HG03521 (cell line): ENCODE results near the gene SLCO2B1.

ENCODE experiments used
- ATAC-seq: cut with Tn5 transposase; IDR thresholded peaks from one replicate; pipeline ENCODE4 v1.9.1; 2021; ENCODE audit warnings: mild to moderate bottlenecking, moderate library complexity; ENCODE audit not compliant: unreplicated experiment

Gene SLCO2B1

DNA sequence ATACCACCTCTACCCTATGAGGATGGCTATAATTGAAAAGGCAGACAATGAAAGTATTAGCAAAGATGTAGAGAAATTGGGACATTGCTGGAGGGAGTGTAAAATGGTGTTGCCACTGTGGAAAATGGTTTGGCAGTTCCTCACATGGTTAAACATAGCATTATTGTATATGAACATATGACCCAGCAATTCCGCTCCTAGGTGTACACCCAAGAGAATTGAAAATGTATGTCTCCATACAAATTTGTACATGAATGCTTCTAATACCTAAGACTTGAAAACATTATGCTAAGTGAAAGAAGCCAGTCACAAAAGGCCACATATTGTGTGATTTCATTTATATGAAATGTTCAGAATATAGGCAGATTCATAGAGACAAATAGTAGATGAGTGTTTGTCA, 10.0 kb downstream of the SLCO2B1 start:
- no peak for ATAC-seq

DNA sequence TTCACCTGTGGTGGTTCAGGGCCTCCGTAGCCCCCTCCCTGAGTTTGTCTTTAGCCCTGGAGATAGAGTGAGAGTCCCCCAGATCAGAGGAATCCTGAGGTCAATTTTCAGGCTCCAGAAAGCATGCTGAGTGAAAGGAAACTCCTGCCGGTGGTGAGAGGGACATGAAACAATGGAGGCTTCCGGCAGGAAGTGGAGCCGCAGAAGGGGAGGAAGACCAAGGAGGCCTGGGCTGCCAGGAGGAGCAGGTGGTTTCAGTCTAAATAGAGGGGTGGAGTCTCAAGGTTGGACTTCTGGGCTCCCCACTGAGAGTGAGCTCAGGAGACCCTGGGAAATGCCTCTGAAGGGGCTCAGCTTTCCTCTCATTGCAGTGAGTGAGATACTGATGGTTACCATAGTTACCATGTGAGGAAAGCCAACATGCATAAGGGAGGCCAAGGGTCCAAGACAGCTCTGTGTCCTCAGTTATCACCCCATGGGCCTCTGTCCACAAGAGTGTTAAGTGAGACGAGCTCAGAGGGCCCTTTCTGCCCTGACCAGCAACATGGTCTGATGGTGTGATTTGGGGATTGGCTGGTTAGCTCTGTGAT, 10.7 kb downstream of the SLCO2B1 start:
- no peak for ATAC-seq

DNA sequence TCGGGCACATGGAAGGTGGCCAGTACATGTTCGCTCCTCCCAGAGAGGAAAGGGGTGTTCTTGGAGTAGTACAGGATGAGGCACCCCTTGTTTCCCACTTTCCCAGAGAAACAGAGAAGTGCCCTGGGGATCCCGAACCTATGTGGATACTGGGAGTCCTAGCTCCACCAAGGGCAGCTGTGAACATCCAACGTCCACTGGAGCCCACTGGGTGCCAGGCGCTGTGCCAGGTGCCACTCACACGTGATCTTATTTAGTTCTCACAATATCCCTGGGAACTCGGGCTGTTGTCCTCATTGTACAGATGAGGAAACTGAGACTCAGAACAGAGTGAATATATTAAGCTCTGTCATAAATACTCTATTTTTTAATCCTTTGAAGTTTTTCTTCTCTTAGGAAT, 12.0 kb downstream of the SLCO2B1 start:
- ATAC-seq = no peak

DNA sequence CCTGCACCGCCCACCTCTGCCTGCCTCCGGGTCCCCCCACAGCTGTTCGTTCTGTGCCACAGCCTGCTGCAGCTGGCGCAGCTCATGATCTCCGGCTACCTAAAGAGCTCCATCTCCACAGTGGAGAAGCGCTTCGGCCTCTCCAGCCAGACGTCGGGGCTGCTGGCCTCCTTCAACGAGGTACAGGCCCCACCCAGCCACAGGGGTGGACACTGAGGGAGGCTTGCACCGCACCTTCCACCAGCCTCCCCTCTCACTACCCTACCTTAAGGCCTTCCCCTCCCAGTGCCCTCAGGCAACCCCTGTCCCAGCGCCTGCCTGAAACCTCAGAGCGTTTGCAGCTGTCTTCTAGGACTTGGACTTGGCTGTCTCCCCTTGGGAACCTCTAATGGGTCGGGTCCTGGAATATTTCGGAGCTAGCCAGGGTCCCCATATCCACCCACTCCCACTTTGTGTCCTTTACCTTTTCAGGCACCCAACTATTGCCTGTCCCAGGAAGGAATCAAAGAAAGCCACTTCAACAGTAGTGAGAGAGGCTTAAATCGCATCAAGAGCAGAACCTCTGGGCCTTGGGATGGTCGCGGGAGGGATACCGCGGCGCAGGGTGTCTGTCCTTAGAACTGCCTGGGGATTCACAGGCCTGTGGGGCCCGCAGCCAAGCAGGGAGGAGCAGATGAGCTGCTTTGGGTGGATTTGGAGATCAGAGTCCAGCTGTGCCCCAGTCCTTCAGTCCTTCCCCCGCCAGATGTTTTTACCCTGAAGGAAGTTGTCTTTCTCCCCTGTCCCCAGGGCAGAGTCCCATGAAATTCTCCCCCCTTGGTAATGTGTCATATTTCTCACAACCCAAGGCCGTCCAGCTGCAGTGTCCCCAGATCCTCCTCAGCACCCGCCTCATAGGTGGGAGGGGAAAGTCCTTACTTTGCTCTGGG, 13.3 kb downstream of the SLCO2B1 start:
- ATAC-seq = no peak

DNA sequence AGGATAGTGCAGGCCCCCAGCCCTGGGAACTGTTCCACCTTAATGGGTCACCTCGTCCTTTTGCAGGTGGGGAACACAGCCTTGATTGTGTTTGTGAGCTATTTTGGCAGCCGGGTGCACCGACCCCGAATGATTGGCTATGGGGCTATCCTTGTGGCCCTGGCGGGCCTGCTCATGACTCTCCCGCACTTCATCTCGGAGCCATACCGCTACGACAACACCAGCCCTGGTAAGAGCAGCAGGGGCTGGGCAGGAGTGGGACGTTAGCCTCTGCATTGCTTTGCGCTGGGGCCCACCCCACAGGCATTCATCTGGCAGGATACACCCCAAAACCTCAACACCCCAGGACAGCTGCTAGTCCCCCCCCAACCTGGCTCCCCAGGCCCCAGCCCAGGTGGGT, 14.8 kb downstream of the SLCO2B1 start:
- ATAC-seq = no peak

DNA sequence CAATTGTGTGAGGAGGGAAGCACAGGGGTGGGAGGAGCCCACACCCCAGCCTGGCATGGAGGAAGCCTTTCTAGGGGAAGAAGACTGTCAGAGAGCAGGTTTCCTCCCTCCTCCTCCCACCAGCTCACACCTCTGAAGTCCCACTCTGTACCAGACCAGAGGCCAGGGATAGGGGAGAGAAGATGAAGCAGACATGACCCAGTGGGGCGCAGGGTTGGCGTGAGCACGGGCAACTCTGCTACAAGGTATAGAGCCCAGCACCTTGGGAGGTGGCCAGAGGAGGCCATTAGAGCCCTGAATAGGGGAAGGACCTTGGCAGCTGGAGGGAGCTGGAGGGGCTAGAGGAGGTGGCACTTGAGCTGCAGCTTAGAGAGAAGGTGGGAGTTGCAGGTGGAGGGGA, 15.9 kb downstream of the SLCO2B1 start:
- no peak for ATAC-seq

DNA sequence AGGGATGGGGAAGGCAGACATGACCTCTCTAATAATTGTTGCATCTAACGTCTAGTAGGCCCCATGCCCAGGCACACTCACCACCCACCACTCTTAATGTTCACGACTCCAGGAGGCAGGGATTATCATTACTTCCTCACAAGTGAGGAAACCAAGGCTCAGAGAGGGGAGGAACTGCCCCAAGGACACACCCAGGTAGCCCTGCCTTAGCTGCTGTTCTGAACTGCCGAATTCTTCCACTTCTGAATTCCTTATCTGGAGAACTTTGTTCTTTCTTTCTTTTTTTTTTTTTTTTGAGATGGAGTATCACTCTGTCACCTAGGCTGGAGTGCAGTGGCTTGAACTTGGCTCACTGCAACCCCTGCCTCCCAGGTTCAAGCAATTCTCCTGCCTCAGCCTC, 16.7 kb downstream of the SLCO2B1 start:
- no peak for ATAC-seq

DNA sequence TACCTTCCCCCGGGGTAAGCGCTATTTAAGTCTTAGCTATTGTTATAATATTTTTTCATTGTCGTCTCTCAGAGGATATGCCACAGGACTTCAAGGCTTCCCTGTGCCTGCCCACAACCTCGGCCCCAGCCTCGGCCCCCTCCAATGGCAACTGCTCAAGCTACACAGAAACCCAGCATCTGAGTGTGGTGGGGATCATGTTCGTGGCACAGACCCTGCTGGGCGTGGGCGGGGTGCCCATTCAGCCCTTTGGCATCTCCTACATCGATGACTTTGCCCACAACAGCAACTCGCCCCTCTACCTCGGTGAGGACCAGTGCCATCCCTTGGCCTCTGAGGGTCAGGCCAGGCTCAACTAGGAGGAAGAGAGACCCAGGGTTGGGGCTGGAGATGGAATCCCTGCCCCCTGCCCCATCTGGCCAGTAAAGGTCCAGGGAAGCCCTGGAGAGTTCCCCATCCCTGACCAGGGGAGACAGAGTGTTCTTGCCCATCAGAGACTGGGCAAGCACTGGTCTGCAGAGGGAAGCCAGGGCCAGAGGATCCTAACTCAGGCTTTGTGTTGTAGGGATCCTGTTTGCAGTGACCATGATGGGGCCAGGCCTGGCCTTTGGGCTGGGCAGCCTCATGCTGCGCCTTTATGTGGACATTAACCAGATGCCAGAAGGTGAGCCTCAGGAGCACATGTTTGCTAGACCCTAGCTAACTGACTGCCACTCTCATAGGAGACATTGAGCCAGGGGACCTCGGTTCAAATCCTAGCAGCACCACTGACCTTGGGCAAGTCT, 18.4 kb downstream of the SLCO2B1 start:
- ATAC-seq = no peak

DNA sequence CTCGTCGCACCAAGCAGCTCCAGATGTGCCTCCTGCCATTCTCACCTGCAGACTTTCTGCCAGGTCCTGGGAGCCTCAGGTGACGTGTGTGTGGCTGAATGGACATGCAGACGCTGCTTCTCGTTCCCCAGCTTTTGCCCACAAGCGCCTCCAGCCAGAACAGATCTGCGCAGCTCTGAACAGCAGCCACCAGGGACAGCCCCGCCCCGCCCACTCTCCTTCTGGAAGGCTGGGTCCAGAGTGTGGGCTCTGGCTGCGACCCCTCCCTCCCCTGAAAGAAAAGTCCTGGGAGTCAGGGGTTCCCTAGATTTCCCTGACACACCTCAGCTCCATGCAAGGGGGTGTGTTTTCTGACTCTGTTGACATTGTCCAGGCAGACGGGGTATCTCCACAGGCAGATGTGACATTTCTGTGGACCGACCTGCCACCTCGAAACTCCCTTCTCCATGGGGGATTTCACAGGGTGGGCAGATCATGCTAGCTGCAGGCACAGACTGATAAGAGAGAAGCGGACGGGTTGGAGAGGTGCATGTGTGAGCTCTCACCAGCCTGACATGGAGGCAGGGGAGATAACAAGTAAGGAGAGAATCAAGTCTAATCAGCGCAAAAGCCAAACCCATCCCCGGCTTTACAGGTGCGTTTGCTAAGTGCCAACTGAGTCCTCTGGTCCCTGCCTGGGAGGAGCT, 19.8 kb downstream of the SLCO2B1 start:
- ATAC-seq = no peak

DNA sequence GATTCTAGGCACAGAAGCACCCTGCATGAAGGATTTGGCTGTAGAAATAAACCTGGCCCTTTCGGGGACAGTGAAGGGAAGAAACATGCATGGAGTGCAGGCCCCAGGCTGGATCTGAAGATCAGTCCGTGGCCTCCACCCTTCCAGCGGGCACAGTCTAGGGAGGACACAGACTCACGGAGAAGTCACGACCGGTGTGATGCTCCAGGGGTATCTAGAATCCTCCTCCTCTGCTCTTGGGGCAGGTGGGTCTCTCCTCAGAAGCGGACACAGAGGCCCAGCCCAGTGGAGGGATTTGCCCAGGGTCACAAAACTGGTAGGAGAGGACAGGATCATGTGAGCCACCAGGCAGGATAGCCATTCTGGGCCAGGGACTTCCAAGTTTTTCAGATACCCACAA, 22.4 kb downstream of the SLCO2B1 start:
- ATAC-seq = no peak

DNA sequence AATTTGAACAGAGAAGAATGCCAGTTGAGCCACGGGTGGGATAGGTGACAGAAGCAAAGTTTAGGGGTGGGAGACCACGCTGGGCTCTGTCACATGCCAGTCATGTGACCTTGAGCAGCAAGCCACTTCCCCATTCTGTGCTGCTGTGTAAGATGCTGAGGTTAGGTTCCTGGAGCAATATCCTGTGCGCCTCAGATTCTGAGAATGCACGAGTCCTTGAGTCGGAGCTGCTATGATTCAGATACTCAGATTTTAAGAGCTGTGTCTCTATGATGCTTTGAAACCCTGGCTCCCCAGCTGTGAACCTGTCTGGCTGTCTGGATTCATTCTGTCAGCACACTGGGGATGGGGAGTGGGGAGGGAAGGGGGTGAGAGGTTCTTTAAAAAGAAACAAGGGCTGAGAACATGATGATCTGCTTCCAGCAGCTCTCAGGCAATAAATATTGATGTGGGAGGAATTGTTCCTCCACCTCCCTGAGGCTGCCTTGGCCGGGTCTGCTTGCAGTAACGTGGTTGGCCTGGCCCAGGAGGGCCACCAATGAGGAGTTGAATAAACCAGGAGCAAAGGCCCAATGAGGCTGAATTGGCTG, 24.0 kb downstream of the SLCO2B1 start:
- no peak for ATAC-seq

DNA sequence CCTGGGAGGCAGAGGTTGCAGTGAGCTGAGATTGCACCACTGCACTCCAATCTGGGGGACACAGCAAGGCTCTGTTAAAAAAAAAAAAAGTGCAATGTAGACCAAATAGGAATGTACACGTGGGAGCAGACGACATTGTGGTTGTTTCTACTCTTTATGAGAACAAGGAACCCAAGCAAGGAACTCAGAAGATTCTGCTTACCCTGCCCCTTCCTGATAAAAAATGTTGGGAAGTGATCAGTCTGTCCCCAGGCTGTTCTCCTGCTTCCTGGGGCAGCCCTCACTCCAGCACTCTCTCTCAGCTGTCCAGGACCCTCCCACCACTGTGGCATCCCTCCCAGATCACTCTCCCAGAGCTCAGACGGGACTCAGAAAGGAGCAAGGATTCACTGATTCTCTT, 31.8 kb downstream of the SLCO2B1 start:
- no peak for ATAC-seq

DNA sequence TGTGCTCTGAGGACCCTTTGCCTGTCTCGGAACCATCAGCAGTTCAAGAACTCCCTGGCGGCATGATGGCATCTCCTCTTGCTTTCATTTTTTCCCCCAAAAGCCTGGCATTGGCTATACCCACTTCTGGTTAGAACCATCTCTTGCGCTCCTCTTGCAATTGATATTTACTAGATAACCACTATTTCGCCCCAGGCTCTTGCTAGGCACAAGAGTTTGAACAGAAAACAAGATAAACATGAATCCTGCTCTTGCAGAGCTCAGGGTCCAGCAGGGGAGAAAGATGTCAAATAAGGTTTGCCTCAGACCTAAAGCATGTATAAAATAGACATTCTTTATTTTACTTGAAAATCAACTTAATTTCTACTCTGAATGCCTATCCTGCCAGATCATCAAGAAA, 33.1 kb downstream of the SLCO2B1 start:
- ATAC-seq = no peak

DNA sequence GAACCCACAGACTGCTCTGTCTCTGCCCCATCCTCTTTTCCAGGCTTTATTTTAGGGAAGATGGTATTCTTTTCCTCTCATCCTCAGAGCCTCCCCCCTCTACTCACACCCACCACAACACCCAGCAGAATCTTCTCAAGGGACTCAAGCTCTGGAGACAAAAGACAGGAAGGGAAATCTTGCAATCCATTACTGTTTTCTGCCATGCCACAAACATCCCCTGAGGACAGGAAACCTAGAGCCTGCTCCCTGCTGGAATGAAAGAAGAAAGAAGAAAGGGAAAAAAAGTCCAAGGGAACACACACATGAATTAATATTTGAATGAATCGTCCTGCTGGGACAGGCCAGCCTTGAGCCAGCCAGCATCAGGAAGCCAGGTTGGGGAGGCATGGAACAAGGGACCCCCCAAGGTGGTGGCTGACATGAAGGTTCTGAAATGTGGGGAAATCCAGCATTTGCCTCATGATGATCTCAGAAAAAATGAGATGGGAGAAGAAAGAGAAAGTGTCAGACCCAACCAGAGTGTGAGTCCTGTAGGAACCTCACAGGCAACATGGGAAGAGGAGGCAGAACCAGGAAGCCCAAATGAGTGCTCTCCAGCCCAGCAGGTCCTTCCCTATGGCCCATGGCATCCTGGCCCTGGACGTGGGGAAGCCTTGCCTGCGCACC, 34.0 kb downstream of the SLCO2B1 start:
- no peak for ATAC-seq

DNA sequence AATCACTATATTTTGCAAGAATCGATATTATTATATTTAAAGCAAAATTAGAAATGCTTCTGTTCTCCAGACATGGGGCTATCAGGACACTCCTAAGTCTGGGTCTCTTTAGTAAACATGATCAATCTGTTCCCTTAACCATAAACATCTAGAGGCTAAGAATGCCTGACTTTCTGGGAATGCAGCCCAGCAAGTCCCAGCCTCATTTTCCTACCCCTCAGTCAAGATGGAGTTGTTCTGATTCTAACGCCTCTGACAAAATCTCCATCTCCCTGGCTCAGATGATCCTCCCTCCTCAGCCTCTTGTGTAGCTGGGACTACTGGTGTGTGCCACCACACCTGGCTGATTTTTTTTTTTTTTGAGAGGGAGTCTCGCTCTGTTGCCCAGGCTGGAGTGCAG, 35.0 kb downstream of the SLCO2B1 start:
- ATAC-seq = no peak

DNA sequence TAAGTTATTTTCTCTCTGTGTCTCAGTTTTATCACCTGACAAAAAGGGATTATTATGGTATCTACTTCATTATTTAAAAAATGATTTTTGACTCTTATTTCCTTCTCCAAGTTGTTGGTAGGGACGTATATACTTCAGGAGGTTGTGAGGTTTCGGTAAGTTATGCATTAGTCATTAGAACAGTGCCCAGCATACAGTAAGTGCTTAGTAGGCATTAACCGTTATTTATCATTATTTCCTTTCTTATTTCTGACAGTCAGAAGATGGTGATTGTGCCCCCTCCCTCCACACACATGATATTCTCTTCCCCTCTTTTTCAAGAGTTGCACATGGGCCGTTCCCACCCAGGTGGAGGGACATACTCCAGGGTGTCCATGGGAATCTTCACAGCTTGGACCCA, 36.1 kb downstream of the SLCO2B1 start:
- ATAC-seq = no peak

DNA sequence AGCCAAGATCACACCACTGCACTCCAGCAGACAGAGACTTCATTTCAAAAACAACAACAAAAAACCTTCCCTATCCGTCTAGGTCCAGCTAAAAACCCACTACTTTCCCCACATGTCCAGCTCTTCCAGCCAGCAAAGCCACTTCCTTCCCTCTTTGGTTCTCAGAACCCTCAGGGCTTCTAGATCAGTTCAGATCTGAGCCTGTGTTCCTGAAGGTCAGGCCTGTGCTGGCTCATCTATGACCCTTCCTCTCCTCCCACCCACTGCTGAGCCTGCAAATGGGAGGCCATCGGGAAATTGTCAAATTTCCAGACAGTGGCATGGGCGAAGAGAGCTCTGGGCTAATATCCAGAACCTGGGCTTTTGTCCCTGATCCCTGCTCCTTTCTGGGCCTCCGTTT, 37.8 kb downstream of the SLCO2B1 start:
- ATAC-seq = no peak

DNA sequence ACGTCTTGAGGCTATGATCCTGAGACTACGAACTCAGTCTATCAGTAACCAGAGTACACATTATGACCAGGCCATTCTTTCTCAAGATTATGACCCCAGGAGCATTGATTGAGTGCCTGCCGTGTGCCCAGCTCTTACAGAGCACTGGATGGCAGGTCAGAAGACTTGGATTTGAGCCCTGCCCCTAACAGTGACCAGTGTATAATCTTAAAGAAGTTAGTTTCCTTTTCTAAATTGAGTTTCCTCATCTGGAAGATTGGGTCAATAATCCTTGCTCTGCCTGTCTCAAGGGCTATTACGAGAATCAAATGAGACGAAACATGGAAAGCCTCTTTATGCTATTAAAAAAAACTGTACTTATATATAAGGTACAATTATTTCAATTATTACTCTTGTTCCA, 38.2 kb downstream of the SLCO2B1 start:
- no peak for ATAC-seq

DNA sequence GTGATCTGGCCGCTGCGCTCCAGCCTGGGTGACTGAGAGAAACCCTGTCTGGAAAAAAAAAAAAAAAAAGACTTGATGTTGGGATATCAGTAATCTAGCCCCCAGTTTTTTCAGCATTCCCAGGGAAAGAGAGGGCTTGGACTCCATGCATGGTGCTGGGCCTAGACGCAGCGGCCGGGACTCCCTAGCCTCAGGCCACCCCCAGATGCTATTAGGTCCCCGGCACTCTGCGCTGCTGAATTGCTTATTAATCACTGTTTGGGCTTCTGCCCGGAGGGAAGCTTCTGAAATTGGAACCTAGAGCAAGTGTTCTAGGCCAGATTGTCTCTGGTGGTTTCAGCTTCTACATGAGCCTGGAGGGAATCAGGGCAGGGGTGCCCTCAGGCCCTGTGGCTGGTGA, 39.0 kb downstream of the SLCO2B1 start:
- no peak for ATAC-seq

DNA sequence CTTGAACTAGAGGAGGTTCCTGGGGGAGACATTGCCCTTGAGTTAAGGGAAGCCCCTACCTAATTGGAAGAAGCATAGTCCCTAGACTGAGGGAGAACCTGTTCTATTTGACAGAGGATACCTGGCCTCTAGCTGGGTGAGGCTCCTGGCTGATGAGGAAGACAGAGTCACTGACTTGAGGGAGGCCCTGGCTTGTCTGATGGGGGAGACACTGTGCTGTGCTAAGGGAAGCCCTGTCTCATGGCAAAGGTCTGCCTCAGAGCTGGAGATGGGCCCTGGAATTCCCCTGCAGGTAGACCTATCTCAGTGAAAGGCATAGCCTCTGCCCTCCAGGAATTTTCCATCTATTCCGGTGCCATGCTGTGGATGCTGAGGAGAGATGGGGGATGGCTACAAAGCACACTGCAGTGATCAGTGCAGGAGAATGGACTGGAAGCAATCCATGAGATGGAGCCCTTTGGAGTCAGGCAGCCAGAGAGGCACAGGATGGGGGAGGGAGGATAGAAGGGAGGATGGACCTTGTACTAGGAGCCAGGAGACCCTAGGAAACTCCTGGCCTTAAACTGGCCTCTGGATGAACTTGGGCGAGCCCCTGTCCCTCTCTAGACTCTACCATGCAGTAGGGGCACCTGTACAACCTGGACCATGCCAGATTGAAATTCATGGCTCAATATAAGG, 39.9 kb downstream of the SLCO2B1 start:
- ATAC-seq = no peak
